ENCODE results near the gene VPS41.

VPS41 gene

GRCh38 chr7:38727184-38727940 lies 181.6 kb downstream of the VPS41 start:
- no peak for DNase-seq (ENCODE audit: low spot score)

DNA sequence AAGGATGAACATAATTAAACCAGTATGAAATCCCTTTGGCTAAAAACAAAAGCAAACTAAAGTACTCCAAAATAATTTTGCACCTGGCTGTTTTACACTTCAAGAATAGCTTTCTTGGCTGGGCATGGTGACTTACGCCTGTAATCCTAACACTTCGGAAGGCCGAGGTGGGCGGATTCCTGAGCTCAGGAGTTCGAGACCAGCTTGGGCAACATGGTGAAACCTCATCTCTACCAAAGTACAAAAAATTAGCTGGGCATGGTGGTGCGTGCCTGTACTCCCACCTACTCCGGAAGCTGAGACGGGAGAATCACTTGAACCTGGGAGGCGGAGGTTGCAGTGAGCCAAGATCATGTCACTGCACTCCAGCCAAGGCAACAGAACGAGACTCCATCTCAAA lies 185.7 kb downstream of the VPS41 start:
- no peak for DNase-seq (ENCODE audit: low spot score)

GRCh38 chr7:38716397-38716796 lies 192.6 kb downstream of the VPS41 start:
- no peak for DNase-seq (ENCODE audit: low spot score)

GRCh38 chr7:38709123-38709522 lies 199.9 kb downstream of the VPS41 start:
- no peak for DNase-seq (ENCODE audit: low spot score)

GRCh38 chr7:38704751-38705150 lies 204.2 kb downstream of the VPS41 start:
- DNase-seq (ENCODE audit: low spot score), result no peak

DNA sequence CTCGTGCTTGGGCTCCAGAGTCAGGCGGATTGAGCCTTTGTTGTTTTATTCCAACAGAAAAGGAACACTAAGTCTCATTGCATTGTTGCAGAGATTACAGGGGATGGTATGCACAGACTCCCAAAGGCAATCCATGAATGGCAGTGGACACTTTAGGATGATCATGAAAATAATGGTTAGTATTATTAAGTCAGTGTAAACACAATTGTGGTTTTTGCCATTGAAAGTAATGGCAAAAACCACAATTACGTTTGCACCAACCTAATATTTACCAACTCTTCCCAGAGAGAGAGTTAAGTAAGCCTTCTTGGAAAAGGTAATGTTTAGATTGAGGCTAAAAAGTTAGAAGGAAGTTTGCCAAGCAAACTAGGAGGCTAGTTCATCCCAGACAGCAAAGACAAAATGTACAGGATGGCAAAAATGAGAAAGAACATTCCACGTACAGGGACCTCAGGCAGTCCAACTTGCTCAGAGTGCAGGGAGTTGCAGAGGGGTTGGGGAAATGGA lies 204.9 kb downstream of the VPS41 start:
- no peak for DNase-seq (ENCODE audit: low spot score)

GRCh38 chr7:38703093-38703492 lies 205.9 kb downstream of the VPS41 start:
- DNase-seq (ENCODE audit: low spot score), result no peak

- no peak for DNase-seq (ENCODE audit: low spot score)
Observed at GRCh38 chr7:38702002-38702535, 206.9 kb downstream of the VPS41 start.

GRCh38 chr7:38700116-38700515 lies 208.9 kb downstream of the VPS41 start:
- DNase-seq (ENCODE audit: low spot score), result no peak

DNA sequence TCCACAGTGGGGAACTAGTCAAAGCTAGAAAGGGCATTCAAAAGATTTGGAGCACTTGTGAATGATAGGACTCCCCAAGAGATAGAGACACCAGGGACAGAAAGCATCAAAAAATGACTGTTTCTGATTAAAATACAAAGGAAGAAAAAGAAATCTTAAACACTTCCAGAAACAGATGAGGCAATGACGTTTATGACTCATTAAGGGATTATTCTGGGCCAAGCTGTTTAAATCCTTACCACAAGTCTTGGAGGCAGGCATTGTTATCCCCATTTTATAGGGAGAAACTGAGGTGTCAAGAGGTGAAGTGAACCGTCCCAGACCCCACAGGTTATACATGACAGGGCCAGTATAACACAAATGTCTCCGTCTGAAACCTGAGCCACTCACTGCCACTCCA lies 209.5 kb downstream of the VPS41 start:
- DNase-seq (ENCODE audit: low spot score), result no peak

DNA sequence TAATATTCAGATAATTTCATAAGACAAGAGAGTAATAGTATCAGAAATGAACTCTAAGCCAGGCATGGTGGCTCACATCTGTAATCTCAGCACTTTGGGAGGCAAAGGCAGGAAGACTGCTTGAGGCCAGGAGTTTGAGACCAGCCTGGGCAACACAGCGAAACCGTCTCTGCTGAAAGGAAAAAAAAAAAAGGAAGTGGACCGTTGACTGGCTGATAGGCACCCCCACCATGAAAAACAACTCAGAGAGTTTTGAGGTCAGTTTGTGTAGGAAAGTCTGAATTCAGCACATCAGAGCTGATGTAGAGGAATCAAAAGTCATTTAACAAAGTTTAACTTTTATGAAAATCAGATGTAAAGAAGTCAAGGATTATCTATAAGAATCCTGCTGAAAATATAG lies 214.7 kb downstream of the VPS41 start:
- no peak for DNase-seq (ENCODE audit: low spot score)

DNA sequence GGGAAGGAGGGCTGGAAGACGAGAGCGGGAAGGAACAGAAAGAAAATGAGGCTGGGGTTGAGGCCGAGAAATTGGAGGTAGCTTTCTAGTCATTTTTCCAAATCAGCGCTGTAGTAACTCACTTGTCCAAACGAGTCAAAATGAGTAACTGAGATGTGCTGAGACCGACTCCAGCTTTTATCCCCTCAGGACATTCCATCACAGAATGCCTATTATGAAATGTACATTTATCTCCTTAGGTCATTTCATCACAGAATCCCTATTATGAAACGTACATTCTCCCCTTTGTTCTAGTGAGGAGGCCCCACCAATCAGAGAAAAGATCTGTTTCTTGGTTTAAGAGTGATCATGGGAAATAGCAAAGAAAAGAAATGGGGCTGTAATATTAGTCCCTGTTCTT lies 222.1 kb downstream of the VPS41 start:
- no peak for DNase-seq (ENCODE audit: low spot score)

- no peak for DNase-seq (ENCODE audit: low spot score)
Observed at GRCh38 chr7:38685851-38686250, 223.1 kb downstream of the VPS41 start.

- no peak for DNase-seq (ENCODE audit: low spot score)
Observed at GRCh38 chr7:38682606-38683005, 226.4 kb downstream of the VPS41 start.

- DNase-seq (ENCODE audit: low spot score), result no peak
Observed at GRCh38 chr7:38681882-38682281, 227.1 kb downstream of the VPS41 start.

DNA sequence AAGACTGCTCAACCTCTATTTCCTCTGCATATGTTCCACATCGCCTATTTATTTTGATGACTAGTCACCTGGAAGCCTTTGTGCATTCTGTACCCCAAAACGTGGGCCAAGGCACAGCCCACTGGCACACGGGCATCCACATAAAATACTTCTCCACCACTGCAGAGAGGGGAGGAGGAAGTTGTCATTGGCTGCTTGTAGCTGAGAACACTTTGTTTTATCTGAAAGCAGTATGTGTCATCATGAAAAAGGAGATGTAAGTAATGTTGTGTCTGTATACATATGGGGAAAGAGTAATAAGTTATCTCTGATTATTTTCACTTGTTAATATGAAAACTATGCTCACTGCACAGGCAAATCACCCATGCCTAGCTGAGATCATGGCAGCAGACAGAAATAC lies 229.6 kb downstream of the VPS41 start:
- DNase-seq (ENCODE audit: low spot score), result no peak

- no peak for DNase-seq (ENCODE audit: low spot score)
Observed at GRCh38 chr7:38678698-38679054, 230.3 kb downstream of the VPS41 start.

DNA sequence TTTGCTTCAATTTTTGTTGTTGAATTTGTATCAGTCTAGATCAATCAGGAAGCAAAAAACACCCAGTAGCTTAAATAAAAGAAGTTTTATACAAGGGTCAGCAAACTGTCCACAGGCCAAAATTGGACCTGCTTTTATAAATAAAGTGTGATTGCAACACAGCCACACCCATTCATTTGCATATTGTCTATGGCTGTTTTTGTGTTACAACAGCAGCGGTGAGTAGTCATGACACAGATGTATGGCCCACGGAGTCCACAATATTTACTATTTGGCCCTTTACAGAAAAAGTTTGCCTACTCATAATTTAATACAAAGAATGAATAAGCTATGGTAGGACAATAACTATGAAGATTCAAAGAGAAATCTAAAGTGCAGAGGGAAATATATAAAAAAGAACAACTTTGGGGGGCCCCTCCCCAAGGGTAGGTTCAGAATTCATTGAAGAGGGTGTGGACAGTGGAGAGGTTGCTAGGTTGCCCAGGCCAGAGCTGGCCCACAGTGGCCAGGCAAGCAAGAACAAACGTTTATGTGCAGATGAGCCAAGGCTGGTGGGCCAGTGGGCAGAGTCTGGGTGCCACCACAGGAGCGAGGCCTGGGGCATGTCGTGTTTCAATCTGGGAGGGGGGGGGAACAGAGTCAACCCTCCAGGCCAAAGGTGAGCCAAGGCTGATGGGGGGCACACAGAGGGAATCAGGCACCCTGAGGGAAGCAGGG lies 230.9 kb downstream of the VPS41 start:
- DNase-seq (ENCODE audit: low spot score), result no peak

DNA sequence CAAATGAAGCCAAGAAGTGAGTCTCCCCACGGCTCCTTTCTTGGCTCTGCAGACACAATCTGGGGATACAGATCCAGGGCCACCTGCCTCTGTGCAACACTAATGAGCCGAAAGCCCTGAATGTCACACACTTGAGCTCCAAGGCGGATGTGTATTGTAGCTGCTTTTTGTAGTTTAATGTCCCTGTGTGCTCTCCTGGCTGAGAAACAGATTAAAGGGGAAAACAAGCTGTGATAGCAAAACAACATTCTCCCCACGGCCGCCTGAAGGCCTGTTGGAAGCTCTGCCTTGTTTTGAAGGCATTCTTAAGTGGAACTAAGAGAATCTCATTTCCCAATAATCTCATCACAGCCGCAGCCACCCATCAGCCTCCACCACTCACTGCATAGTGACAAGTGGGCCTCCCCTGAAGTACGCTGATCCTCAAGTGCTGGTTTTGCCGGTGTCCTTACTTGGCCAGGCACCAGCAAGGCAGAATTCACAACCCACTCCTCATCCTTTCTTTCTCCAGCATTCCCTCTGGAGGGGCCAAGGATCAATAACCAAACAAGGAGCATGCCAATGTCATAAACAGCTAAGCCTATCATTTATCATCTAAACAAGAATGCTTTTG lies 233.4 kb downstream of the VPS41 start:
- DNase-seq (ENCODE audit: low spot score), result no peak

DNA sequence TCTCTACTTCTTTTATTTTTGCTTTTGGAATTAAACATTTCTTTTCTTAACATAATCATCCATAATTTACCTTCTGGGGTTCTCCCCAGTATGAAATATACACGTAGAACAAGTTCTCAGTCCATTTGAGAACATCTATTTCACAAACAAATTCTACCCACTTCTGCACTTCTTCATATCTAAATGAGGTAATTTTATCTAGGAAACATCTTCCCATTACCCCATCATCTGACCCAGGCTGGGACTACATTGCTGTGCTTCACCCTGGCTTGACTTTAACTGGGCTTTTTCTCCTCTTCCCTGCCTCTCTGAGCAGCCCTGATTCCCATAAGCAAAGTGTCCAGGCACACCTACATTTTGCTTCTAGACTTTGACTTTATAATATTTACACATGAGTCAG lies 234.5 kb downstream of the VPS41 start:
- DNase-seq (ENCODE audit: low spot score), result no peak

- DNase-seq (ENCODE audit: low spot score), result no peak
Observed at GRCh38 chr7:38673795-38674194, 235.2 kb downstream of the VPS41 start.

Data from left forelimb (tissue), 1 donor.